Fibroblast of pulmonary artery (primary cell): ENCODE results near the gene PUDP.
A peak's percentile ranks its signal among the peaks of the same experiment; 100 is the strongest.

Source experiments
- DNase-seq: peaks from one replicate; pipeline ENCODE4 v3.0.0-alpha.2; 2010; ENCODE audit warnings: low read depth
- H3K4me3 ChIP-seq: replicated peaks from 2 replicates; pipeline ENCODE4 v1.5.1; 2011; ENCODE audit warnings: low read depth, mild to moderate bottlenecking, control low read depth, low read length, moderate library complexity
- TF ChIP-seq, protein P1 (sequence below): IDR thresholded peaks from 2 replicates; pipeline ENCODE4 v1.5.1; 2011; ENCODE audit warnings: mild to moderate bottlenecking, control low read depth, low read length, inconsistent platforms; ENCODE audit errors: missing control alignments

PUDP gene

DNA sequence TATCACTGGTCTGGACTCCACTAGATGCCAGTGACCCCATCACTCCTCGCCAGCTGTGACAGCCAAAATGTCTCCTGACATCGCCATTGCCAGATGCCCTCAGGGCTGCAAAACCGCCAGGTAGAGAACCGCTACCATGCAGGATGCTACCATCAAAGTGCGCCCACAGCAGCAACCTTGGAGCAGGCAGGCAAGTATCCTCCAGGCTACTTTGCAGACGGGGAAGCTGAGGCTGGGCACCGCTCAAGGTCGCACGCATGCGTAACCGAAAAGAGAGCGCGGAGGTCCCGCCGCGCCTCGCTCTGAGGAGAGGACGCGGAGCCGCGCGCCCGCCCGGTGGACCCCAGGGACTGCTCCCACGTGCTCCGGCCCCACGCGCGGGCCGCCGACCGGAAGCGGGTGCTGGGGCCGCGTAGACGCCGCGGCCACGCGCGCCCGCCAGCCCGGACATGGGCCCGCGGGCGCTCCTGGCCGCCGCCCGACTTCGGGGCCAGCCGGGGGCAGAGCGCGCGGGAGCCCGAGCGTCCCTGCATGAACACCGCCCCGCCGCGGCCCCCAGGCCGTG is 458 bp downstream of the PUDP start, which contains the start of gene STS:
TSS of gene STS (plus strand) at position 300 of the 565 bp plus-strand sequence. CDS start 105,488 bp downstream, outside the sequence.
- TF ChIP-seq, protein P1, sequence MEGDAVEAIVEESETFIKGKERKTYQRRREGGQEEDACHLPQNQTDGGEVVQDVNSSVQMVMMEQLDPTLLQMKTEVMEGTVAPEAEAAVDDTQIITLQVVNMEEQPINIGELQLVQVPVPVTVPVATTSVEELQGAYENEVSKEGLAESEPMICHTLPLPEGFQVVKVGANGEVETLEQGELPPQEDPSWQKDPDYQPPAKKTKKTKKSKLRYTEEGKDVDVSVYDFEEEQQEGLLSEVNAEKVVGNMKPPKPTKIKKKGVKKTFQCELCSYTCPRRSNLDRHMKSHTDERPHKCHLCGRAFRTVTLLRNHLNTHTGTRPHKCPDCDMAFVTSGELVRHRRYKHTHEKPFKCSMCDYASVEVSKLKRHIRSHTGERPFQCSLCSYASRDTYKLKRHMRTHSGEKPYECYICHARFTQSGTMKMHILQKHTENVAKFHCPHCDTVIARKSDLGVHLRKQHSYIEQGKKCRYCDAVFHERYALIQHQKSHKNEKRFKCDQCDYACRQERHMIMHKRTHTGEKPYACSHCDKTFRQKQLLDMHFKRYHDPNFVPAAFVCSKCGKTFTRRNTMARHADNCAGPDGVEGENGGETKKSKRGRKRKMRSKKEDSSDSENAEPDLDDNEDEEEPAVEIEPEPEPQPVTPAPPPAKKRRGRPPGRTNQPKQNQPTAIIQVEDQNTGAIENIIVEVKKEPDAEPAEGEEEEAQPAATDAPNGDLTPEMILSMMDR = no peak
- peak within 1 kb of the TSS; percentile 87 for H3K4me3 ChIP-seq
- DNase-seq = peak; percentile 21

DNA sequence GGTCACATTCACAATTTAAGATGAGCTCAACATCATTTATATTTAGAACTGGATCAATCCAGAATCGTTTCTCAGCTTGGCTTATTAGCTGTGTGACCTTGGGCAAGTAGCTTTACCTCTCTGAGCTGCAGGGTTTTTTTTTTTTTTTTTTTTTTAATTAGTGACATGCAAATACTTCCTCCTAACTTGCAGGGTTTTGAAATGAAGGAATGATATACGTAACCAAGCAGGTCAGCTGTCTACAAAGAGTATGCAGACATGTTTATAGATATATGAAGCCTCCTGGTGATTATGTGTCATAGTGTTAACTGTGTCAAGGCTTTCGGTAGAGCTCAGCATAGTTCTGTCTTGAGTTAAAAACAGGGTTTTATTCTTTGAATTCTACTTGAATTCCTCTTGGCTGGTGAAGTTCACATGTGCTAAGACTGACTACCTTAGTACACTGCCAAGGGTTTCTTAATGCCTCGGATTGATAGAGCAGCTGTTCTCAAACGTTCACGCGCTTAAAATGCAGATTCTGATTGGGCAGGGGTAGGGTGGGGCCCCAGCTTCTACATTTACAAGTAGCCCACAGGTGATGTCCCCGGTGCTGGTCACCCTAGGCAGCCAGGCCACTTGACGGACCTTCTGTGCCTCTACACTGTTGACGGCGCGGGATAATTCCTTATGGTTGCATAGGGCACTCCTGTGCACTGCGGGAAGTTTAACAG is 1.1 kb downstream of the PUDP start:
- H3K4me3 ChIP-seq = peak overlapping the region; percentile 87
- no peak for DNase-seq
- TF ChIP-seq, protein P1 = no peak

DNA sequence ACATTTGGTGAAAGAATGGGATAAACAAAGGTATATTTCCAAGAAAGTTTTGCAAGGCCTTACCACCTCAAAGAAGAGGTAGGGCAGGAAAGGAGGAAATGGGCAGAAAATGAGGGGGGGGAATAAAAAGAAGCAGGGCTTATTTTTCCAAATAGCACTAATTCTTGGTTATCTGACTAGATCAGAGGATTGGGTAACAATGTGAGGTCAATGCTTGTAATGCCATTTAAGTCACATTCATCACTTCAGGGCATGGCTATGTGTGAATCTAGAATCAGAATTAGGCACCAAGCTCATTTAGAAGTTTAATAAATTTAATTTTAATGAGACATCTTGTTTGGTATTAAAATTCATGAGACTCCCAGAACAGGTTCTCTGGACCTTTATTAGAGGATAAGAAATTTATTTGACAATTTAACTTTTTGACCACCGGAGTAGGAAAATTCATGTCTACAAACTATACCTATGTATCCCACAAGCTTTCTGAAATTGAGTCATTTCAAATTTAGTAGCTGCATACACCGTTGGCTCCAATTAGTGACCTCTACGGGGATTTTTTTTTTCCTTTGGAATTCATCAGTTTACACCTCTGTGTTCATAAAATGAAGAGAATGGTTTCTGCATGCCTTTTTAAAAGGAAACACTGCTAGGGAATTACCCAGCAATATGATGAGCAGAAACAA is 1.8 kb downstream of the PUDP start:
- no peak for DNase-seq
- TF ChIP-seq, protein P1 = no peak
- no peak overlapping the region for H3K4me3 ChIP-seq

DNA sequence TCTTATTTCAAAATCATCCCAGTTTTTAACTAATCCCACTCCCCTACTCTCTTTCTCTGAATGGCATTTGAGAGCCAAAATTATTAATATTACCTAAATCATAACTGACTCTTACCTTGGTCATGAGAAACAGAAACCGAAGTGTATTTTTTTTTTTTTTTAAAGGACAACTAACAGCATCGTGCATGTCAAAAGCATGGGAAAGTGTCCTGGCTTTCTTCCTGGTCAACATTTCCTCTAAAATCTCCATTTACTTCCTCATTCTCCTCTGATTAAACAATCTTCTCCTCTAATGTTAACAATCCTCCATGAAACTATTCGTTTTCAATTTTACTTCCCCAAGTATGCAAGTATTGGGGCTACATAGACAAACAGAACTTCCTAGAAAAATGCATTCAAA is 2.5 kb downstream of the PUDP start:
- no peak overlapping the region for H3K4me3 ChIP-seq
- TF ChIP-seq, protein P1 = no peak

DNA sequence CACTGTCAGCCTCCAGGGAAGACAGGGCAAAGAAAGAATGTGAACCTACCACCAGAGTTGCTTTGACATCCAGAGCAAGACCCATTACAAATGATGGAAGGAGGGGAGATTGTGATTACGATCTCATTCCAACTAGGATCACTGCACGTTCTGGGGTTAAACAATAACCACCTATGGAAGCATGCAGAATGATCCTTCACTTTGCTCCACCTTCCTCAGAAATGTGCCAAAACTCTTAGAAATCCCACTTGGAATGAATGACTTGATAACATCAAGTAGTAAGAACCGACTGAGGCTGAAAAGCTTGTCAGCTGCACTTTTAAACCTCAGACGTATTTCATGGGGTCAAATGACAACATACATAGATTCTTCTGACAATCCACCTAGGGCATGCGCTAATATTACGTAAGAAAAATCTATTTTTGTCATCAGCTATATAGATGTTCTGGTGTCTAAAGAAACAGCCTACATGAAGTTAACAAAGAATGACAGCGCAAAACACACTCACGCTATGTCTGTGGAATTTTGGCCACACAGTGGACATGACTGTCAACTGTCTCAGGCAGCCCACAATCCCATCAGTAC is 3.9 kb downstream of the PUDP start:
- TF ChIP-seq, protein P1 = no peak
- no peak for DNase-seq
- no peak overlapping the region for H3K4me3 ChIP-seq

More for the DNA sequence above, 2.5 kb downstream of the PUDP start:
- no peak for DNase-seq

DNA sequence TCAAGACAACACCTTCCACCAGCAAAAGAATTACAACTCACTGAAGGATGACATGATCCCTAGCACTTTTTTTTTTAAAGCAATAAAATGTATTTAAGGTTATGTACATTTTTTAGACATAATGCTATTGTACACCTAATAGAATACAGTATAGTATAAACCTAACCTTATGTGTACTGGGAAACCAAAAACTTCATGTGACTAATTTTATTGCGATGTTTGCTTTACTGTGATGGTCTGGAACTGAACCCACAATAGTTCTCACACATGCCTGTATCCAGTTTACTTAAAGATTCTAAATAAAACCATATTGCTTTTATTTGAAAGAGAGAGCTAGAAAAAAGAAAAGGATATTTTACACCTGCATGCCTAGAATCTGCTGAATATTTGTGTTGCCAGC is 4.9 kb downstream of the PUDP start:
- TF ChIP-seq, protein P1 = no peak
- no peak overlapping the region for H3K4me3 ChIP-seq
- DNase-seq = no peak
